WERI-Rb-1 (cell line): ENCODE measurements around the gene CYTH3.

Source experiments
- DNase-seq: peaks from one replicate; pipeline ENCODE4 v3.0.0-alpha.2; 2020
- H3K27ac ChIP-seq: fragments of 250-450 bp; sonication (Bioruptor Pico); 2 replicates; pipeline ENCODE4 v1.5.1; 2020; ENCODE audit warnings: mild to moderate bottlenecking, moderate library complexity
- H3K27me3 ChIP-seq: fragments of 250-450 bp; sonication (Bioruptor Pico); 2 replicates; pipeline ENCODE4 v1.5.1; 2021; ENCODE audit warnings: mild to moderate bottlenecking, low read depth, moderate library complexity; ENCODE audit not compliant: insufficient read depth, severe bottlenecking
- H3K36me3 ChIP-seq: fragments of 250-450 bp; sonication (Bioruptor Pico); 2 replicates; pipeline ENCODE4 v1.5.1; 2020; ENCODE audit warnings: mild to moderate bottlenecking, moderate library complexity
- H3K4me3 ChIP-seq: 2 replicates; pipeline ENCODE4 v1.5.1; 2011; ENCODE audit warnings: low read depth, mild to moderate bottlenecking, control low read depth, low read length
- H3K9me3 ChIP-seq: fragments of 250-450 bp; sonication (Bioruptor Pico); 2 replicates; pipeline ENCODE4 v1.5.1; 2021; ENCODE audit warnings: mild to moderate bottlenecking, moderate library complexity; ENCODE audit not compliant: severe bottlenecking
- TF ChIP-seq, protein P1 (sequence below): IDR thresholded peaks from 2 replicates; pipeline ENCODE4 v1.5.1; 2011; ENCODE audit warnings: low read depth, mild to moderate bottlenecking, control low read depth, inconsistent platforms, low read length

Gene CYTH3

GRCh38 chr7:6248581-6248980, 23.8 kb downstream of the CYTH3 start:
- no peak overlapping the region for H3K4me3 ChIP-seq
- H3K9me3 ChIP-seq, result no peaks in the 10 kb centered on the region
- H3K27me3 ChIP-seq, result no peaks in the 10 kb centered on the region
- DNase-seq, result no peak
- TF ChIP-seq, protein P1, sequence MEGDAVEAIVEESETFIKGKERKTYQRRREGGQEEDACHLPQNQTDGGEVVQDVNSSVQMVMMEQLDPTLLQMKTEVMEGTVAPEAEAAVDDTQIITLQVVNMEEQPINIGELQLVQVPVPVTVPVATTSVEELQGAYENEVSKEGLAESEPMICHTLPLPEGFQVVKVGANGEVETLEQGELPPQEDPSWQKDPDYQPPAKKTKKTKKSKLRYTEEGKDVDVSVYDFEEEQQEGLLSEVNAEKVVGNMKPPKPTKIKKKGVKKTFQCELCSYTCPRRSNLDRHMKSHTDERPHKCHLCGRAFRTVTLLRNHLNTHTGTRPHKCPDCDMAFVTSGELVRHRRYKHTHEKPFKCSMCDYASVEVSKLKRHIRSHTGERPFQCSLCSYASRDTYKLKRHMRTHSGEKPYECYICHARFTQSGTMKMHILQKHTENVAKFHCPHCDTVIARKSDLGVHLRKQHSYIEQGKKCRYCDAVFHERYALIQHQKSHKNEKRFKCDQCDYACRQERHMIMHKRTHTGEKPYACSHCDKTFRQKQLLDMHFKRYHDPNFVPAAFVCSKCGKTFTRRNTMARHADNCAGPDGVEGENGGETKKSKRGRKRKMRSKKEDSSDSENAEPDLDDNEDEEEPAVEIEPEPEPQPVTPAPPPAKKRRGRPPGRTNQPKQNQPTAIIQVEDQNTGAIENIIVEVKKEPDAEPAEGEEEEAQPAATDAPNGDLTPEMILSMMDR, result no peak
- no peak overlapping the region for H3K27ac ChIP-seq
- H3K36me3 ChIP-seq, result no peaks in the 10 kb centered on the region

DNA sequence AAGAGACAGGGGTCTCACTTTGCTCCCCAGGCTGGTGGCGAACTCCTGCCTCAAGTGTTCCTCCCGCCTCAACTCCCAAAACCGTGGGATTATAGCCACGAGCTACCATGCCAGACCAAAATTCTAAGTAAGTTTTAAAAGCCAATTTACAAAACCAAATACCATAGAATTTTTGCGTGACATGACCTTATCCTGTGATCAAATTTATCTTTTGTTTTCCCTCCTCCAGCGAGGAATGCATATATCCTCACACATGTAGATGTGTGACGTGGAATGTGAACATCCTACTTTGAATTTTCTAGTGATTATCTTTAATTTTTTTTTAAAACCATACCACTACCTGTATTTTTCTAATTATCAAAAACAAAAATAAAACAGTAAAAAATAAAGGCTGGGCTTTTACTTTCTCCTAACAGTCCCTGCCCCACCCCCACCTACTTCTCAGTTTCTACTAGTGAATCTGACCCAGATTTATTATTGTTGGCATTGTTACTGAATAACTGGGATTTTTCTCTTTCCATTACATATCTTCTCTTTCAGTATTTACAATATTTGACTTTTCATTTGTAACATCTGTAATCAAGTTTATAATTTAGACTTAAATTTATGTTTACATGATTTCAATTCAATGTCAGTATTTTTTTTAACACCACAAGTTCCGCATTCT, 26.0 kb downstream of the CYTH3 start:
- Histone ChIP-seq H3K36me3 (no peaks in the 10 kb centered on the region), H3K27me3 (no peaks in the 10 kb centered on the region), H3K27ac (no peak overlapping the region), H3K4me3 (no peak overlapping the region), H3K9me3 (no peaks in the 10 kb centered on the region)
- no peak for DNase-seq
- TF ChIP-seq, protein P1, result no peak

- Histone ChIP-seq H3K9me3 (no peaks in the 10 kb centered on the region), H3K27me3 (no peaks in the 10 kb centered on the region), H3K36me3 (no peaks in the 10 kb centered on the region), H3K27ac (no peak overlapping the region), H3K4me3 (no peak overlapping the region)
- no peak for DNase-seq
- TF ChIP-seq, protein P1, result no peak
Measured at GRCh38 chr7:6244021-6244420, 28.4 kb downstream of the CYTH3 start.

DNA sequence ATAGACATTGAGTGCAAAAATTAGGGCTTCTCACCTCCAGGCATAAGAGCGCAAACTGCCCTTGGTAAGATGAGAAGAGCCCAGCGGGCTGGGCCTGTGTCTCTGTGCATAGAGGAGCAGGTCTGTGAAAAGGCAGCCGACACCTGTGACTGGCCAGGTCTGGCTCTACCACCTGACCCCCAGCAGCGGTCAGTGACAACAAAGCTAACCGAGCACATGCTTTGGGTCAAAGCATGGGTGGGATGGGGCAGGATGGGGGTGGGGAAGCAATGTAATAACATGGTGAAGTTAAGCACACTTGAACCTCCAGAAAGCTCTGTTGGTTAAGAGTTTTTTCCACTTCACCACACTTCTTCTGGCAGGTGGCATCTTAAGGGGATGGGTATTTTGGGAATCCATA, 29.3 kb downstream of the CYTH3 start:
- no peak for DNase-seq
- H3K27me3 ChIP-seq, result no peaks in the 10 kb centered on the region
- TF ChIP-seq, protein P1, result no peak
- no peak overlapping the region for H3K4me3 ChIP-seq
- H3K27ac ChIP-seq, result no peak overlapping the region
- H3K9me3 ChIP-seq, result no peaks in the 10 kb centered on the region
- no peaks in the 10 kb centered on the region for H3K36me3 ChIP-seq

- TF ChIP-seq, protein P1, result no peak
- Histone ChIP-seq H3K27me3 (no peaks in the 10 kb centered on the region), H3K27ac (no peak overlapping the region), H3K9me3 (no peaks in the 10 kb centered on the region), H3K4me3 (no peak overlapping the region), H3K36me3 (no peaks in the 10 kb centered on the region)
- no peak for DNase-seq
Measured at GRCh38 chr7:6242561-6242960, 29.9 kb downstream of the CYTH3 start.

- TF ChIP-seq, protein P1, result no peak
- H3K36me3 ChIP-seq, result no peaks in the 10 kb centered on the region
- H3K27ac ChIP-seq, result no peak overlapping the region
- DNase-seq, result no peak
- H3K9me3 ChIP-seq, result no peaks in the 10 kb centered on the region
- no peak overlapping the region for H3K4me3 ChIP-seq
- H3K27me3 ChIP-seq, result no peaks in the 10 kb centered on the region
Measured at GRCh38 chr7:6241607-6241973, 30.8 kb downstream of the CYTH3 start.
